ENCODE results near the gene SP2.

- no peak for TF ChIP-seq CTCF (IDR thresholded peaks at IDR 0.05)
- TF ChIP-seq POLR2A (IDR thresholded peaks at IDR 0.05): no peak
These were observed 2.2 kb downstream of the SP2 start for GRCh38 chr17:47898241-47898640.
